ENCODE results near the gene ZC3HAV1L. TPM values are rescaled to one million over a fixed set of nuclear protein-coding genes. Genes with fewer than 3 reads are reported as not detected.
A peak's percentile ranks its signal among the peaks of the same experiment; 100 is the strongest.

Gene ZC3HAV1L
- total RNA-seq, 8 experiments from 2014 or later, result 0.27 to 15.2 (median 1.4) TPM; not detected in 1

DNA sequence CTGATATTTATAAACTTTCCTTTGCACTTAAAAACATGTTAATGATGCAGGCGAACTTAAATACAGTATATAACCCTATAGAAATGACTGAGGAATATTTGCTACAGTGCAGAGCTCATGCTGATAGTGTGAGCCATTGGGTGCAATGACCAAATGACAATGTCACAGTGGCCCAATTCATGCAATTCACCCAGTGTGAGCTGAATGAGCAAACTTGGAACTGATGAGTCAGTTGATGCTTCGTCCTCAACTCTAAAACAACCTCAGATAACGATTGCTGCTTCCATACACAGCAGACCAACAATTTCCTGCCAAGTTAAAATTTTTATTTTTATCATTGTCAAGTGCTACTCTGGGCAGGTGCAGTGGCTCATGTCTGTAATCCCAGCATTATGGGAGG lies 12.1 kb upstream of the ZC3HAV1L start:
- ATAC-seq (replicated peaks in 6 of 8), result peak in 1 of 8 experiments; percentile 42

DNA sequence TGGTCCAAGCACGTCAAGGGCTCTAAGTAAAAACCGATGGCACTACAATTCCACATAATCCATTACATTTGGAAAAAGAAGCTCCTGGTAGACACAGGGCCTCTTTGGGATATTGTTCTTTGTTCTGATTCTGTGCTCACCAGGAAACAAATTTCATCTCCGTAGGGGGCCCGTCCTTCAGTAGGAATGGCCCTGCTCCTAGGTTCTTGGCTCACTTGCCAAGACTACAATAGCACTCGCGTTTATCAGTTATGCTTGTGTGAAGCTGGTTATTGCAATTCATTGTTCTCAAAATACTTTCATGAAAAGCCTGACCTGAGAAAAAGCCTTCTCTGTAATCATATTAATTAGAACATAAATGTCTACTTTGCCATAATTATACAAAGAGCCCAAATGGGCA lies 10.3 kb upstream of the ZC3HAV1L start:
- no peak for ATAC-seq (replicated peaks in 6 of 8)
- Histone ChIP-seq H3K27ac (no peak overlapping the region), H3K4me1 (replicated peaks in 1 of 2) (no peaks in the 10 kb centered on the region), H3K4me3 (no peak overlapping the region)
- WGBS, 10 experiments, result 80 to 100% (median 99%) methylated on average over 1 to 6 of the region's 6 CpGs
- in situ Hi-C loops (cut with MboI; ENCODE audit: low pct_unique_long_range_greater_than_20kb in 2 of 9, low sequenced_read_pairs in 9 of 9, unreplicated experiment in 9 of 9), result no loop called here

More for the DNA sequence above, 12.1 kb upstream of the ZC3HAV1L start:
- no peak overlapping the region for H3K4me3 ChIP-seq
- no peaks in the 10 kb centered on the region for H3K4me1 ChIP-seq (replicated peaks in 1 of 2)
- 60 to 100% (median 94%) methylated on average over 1 to 3 of the region's 3 CpGs for WGBS, 10 experiments
- in situ Hi-C loops (cut with MboI; ENCODE audit: low pct_unique_long_range_greater_than_20kb in 2 of 9, low sequenced_read_pairs in 9 of 9, unreplicated experiment in 9 of 9), result no loop called here
- no peak overlapping the region for H3K27ac ChIP-seq

DNA sequence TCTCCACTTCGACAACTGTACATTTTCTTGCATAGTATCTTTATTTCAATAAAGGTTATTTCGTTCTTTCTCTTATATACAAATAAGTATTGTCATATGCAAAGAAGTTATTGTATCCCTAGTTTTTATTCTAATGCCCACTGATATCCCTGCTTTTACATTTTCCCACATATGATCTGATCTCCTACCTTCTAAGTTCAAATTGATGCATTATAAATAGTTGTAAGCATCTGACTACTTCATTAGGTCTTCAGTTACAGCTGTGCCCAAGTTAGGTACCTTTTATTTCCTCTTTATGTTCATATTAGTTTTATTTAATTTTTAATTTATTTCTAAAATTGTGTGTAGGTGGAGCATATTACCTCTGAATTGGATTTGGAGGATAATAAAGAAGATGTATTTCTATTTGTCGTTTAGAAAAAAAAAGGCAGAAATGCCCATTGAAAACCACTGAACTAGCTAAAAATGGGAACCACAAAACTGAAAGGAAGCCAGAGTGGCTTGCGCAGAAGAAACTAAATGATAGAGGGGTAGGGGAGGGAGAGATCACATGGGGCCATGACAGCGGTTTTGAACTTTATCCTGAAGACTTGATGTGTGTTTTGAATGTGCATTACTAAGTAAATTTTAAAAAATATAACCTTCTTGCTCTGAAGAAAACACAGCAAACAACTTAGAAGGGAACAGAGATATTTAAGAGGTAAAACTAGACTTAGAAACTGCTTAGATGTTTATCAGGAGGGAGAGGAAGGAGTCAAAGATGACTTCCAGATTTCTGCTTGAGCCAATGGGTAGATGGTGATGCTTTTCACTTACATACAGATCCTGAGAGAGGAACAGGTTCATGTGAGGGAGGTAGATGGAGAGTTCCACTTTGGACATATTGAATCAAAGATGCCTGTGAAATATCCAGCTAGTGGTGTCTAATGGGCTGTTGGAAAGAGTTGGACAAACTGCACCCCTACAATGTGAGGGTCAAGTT lies 9.3 kb upstream of the ZC3HAV1L start:
- in situ Hi-C loops (cut with MboI; ENCODE audit: low pct_unique_long_range_greater_than_20kb in 2 of 9, low sequenced_read_pairs in 9 of 9, unreplicated experiment in 9 of 9), result no loop called here
- 83 to 100% (median 92%) methylated on average over 2 to 5 of the region's 5 CpGs for WGBS, 10 experiments
- Histone ChIP-seq H3K4me1 (replicated peaks in 1 of 2) (no peaks in the 10 kb centered on the region), H3K27ac (no peak overlapping the region), H3K4me3 (no peak overlapping the region)
- ATAC-seq (replicated peaks in 6 of 8), result no peak

DNA sequence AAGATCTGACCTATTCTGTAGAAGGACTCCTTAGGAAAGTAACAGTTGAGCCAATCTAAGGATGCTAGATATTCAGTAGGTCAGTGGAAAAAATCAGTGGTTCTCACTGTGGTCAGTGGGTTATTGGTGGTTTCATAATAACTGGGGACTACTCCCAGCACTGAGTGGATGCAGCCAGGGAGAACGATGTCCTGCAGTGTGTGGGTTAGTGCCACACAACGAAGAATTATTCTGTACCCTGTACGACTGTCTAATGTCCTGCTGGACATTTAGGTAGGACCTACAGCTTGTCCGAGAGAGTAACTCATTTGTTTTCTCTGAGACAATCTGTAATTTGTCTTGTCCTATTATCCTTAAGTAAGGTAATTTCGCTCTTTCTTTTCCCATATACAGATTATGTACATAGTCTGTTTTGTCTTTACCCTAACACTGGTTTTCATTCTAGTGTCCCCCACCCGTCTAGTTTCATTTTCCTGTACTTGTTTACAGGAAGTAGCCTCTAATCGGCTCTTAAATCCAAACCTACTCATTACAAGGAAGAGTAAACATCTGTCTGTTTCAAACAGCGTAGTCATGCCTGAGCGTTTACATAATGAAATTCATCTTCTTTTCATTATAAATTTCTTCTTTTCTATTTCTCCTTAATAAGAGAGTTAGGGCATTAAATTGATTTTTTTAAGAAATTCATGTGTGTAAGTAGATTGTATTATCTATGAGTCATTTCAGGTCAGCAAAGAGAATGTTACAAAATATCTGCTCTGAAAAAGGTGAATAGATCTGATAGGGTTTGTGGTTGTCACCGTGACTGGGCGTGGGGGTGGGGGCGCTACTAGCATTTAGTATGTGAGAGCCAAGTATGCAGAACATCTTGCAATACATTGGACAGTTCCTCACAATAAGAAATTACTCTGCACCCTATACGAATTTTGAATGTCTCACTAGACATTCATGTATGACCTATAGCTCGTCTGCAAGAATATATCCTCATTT lies 8.3 kb upstream of the ZC3HAV1L start:
- ATAC-seq (replicated peaks in 6 of 8), result peak in 1 of 8 experiments; percentile 69
- H3K4me3 ChIP-seq, result no peak overlapping the region
- no peak overlapping the region for H3K27ac ChIP-seq
- 61 to 97% (median 89%) methylated on average over 3 to 13 of the region's 14 CpGs for WGBS, 10 experiments
- in situ Hi-C loops (cut with MboI; ENCODE audit: low pct_unique_long_range_greater_than_20kb in 2 of 9, low sequenced_read_pairs in 9 of 9, unreplicated experiment in 9 of 9), result no loop called here
- H3K4me1 ChIP-seq (replicated peaks in 1 of 2), result no peaks in the 10 kb centered on the region

DNA sequence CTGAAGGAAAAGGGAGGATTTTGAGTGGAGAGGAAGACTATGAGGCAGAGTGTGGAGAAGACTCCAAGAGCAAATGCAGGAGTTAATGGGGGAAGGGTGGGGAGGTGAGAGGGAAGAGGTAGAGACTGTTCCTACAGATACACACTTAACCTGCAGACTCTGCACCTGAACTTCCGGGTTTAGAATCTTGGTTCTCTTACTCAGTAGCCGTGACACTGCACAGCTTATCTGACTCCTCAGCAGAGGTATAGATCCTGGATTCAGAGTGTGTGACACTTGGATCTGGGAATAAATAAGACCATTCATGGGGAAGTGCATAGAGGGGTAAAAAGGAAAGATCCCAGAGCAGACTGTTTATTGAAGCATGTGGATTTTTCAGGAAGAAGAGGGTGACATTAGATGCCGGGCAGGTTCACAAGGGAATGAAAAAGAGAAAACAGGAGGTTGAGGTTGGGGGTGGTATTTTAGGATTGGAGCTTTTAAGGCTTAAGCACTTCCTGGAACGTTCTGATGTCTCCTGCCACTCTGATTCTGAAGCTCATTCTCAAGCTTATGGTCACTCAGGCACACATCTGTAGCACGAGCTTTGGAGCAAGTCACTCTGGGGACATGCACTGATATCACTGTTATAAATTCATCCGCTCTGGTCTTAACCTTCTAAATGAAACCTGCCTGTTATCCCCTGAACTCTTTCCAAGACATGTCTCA lies 5.7 kb upstream of the ZC3HAV1L start:
- WGBS, 10 experiments, result 50 to 94% (median 67%) methylated on average over 1 to 4 of the region's 6 CpGs; no CpG with 5 or more reads in 1 of the 10 experiments

DNA sequence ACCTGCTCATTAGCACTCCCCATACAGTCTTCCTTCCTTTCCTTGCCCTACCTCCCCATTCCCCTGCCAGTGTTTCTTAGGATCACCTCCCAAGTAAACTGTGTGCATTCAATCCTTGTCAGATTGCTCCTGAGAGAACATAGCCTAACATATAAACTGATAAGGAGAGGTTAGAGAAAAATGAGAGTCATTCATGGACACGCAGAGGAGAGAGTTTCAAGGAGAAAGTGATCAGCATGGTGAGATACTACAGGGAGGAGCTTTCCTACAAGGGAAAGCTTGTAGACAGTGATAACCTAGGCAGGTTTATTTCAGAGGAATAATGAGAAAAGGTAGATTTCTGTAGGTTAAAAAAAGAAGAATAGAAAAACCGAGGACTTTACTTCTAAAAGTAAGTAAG lies 2.8 kb upstream of the ZC3HAV1L start:
- H3K4me3 ChIP-seq, result no peak overlapping the region

More for the DNA sequence above, 5.7 kb upstream of the ZC3HAV1L start:
- Histone ChIP-seq H3K4me3 (no peak overlapping the region), H3K4me1 (replicated peaks in 1 of 2) (no peaks in the 10 kb centered on the region), H3K27ac (no peak overlapping the region)
- peak in 1 of 8 experiments; percentile 35 for ATAC-seq (replicated peaks in 6 of 8)
- in situ Hi-C loops (cut with MboI; ENCODE audit: low pct_unique_long_range_greater_than_20kb in 2 of 9, low sequenced_read_pairs in 9 of 9, unreplicated experiment in 9 of 9), result no loop called here

DNA sequence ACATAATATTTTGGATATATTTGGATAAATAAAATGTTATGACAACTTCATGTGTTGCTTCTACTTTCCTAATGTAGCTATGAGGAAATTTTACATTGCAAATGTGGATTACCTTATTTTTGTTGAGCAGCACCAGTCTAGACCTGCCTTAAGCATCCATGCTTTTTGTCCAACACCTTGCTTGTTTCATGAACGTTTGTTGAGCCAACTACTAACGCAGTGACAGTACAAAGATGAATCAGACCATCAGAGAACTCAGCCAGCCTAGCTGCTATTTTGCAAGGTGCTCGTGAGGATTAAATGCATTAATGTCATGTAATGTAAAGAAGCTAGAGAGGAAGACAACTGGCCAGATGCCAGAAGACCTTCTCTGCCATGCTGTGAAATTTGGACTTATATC lies 1.1 kb upstream of the ZC3HAV1L start:
- H3K4me3 ChIP-seq, result no peak overlapping the region
- 47 to 100% (median 93%) methylated on average over 1 to 3 of the region's 3 CpGs; no CpG with 5 or more reads in 3 of the 10 experiments for WGBS, 10 experiments
- no peak for ATAC-seq (replicated peaks in 6 of 8)
- in situ Hi-C loops (cut with MboI; ENCODE audit: low pct_unique_long_range_greater_than_20kb in 2 of 9, low sequenced_read_pairs in 9 of 9, unreplicated experiment in 9 of 9), result no loop called here
- no peak overlapping the region for H3K27ac ChIP-seq
- no peaks in the 10 kb centered on the region for H3K4me1 ChIP-seq (replicated peaks in 1 of 2)

More for the DNA sequence above, 2.8 kb upstream of the ZC3HAV1L start:
- WGBS, 10 experiments, result 56 to 100% (median 83%) methylated on average over 1 to 2 of the region's 2 CpGs
- no peak for ATAC-seq (replicated peaks in 6 of 8)
- no peaks in the 10 kb centered on the region for H3K4me1 ChIP-seq (replicated peaks in 1 of 2)
- H3K27ac ChIP-seq, result no peak overlapping the region
- in situ Hi-C loops (cut with MboI; ENCODE audit: low pct_unique_long_range_greater_than_20kb in 2 of 9, low sequenced_read_pairs in 9 of 9, unreplicated experiment in 9 of 9), result no loop called here

DNA sequence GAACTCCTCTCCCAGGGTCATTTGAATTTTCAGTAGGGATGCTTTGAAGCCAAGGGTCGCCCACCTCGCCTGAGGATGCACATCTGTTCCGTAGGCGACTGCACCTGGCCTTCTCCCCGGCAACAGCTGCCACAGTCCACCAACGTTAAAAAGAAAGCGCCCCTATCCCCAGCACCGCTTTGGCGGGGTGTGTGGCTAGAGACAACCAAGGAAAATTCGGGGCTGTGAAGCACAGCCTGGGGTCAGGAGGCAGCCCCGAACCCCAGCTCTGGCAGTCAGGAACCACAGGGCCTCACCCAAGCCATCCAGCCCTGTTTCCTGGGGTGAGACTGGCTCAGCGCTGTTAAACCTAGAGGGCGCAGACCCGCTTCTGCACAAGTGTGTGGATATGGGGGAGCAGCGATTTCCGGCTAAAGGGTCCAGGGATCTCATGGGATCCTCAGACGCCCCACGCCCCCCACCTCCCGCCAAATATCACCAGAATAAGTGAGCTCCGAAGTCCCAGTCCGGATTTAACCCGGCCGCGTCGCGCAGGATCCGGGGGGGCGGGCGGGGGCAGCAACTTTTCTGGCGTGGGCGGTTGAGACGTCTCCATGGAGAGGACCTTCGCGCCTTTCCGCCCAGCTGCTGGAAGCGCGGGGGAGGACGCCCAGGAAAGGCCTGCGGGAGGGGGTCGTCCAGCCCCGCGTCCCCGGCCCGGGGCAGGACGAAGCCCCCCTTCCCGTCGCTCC lies 822 bp downstream of the ZC3HAV1L start:
- peak in 6 of 8 experiments; percentile 10 to 42 (median 26) for ATAC-seq (replicated peaks in 6 of 8)
- Histone ChIP-seq H3K27ac (no peak overlapping the region), H3K4me3 (peak overlapping the region; percentile 17 to 40 (median 28)), H3K4me1 (replicated peaks in 1 of 2) (no peaks in the 10 kb centered on the region)
- in situ Hi-C loops (cut with MboI; ENCODE audit: low pct_unique_long_range_greater_than_20kb in 2 of 9, low sequenced_read_pairs in 9 of 9, unreplicated experiment in 9 of 9), result no loop called here
- WGBS, 10 experiments, result 0 to 100% (median 46%) methylated on average over 1 to 4 of the region's 47 CpGs; no CpG with 5 or more reads in 4 of the 10 experiments

DNA sequence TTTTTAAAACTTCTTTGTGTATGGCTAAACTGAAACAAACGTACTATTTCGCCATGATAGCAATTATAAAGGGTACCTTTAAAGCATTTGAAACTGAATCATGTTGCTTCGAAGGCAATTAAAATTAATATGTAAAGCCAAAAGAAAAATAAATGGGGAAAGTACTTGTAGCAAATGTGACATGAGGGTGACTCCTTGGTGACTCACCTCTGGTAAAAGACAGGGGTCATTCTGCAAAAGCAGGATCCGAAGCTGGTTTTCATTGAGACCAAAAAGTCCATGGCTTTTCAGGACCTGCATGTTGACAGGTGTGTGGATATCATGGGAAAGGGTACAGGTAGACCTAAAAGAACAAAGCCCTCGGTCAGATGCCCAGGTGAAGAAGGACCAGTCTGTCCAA lies 1.5 kb downstream of the ZC3HAV1L start:
- 64 to 100% (median 97%) methylated on average over 1 to 4 of the region's 5 CpGs for WGBS, 10 experiments
- Histone ChIP-seq H3K4me1 (replicated peaks in 1 of 2) (no peaks in the 10 kb centered on the region), H3K27ac (no peak overlapping the region), H3K4me3 (no peak overlapping the region)
- no peak for ATAC-seq (replicated peaks in 6 of 8)
- in situ Hi-C loops (cut with MboI; ENCODE audit: low pct_unique_long_range_greater_than_20kb in 2 of 9, low sequenced_read_pairs in 9 of 9, unreplicated experiment in 9 of 9), result no loop called here

DNA sequence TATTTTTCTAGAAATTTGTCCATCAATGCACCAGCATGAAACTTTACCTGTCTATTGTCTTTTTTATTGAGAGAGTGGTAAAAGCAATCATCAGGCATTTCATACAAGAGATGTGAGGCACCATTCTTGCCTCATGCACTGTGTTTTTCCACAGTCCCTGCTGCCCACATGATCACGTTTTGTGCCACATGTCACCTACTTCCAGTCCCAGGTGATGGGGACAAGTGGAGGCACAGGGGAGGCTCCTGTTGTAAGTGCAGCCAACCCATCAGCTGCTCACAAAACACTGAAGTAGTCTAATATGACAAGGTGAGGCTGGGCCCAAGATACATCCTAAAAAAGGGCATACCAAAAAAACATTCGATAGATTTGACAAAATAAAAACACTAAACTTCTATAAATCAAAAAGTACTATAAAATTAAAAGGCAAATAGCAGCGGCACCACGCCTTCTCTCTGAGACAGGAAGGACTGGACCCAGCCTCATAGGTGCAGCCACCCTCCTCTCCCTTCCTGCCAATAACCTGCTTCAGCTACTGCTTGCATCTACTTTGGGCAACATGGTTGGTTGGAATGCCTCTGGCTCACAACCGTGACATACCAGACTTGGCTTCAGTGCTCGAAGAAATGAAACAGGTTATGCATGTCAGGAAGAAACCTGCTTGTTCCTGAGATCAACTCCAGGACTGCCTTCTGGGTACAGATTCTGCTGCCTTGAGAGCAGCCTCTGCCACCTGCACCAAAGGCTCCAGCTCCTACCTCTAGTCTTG lies 2.3 kb downstream of the ZC3HAV1L start:
- Histone ChIP-seq H3K4me3 (no peak overlapping the region), H3K27ac (no peak overlapping the region), H3K4me1 (replicated peaks in 1 of 2) (no peaks in the 10 kb centered on the region)
- 63 to 100% (median 83%) methylated on average over 2 to 6 of the region's 6 CpGs; no CpG with 5 or more reads in 1 of the 10 experiments for WGBS, 10 experiments
- ATAC-seq (replicated peaks in 6 of 8), result no peak
- in situ Hi-C loops (cut with MboI; ENCODE audit: low pct_unique_long_range_greater_than_20kb in 2 of 9, low sequenced_read_pairs in 9 of 9, unreplicated experiment in 9 of 9), result no loop called here

DNA sequence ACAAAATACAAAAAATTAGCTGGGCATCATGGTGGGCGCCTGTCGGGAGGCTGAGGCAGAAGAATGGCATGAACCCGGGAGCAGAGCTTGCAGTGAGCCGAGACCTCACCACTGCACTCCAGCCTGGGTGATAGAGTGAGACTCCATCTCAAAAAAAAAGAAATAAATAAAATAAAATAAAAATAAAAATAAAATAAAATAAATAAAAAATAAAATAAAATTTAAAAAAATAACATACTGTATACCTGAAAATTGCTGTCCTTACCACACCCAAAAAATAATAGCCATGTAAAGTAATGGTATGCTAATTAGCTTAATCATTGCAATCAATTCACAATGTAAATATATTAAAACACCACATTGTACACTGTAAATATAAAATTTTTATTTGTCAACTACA lies 3.4 kb downstream of the ZC3HAV1L start:
- no peak for ATAC-seq (replicated peaks in 6 of 8)
- whole genome bisulfite sequencing, 10 experiments, result 80 to 100% (median 95%) methylated on average over 1 to 4 of the region's 4 CpGs; no CpG with 5 or more reads in 1 of the 10 experiments
- no peaks in the 10 kb centered on the region for H3K4me1 ChIP-seq (replicated peaks in 1 of 2)
- H3K4me3 ChIP-seq, result no peak overlapping the region
- in situ Hi-C loops (cut with MboI; ENCODE audit: low pct_unique_long_range_greater_than_20kb in 2 of 9, low sequenced_read_pairs in 9 of 9, unreplicated experiment in 9 of 9), result no loop called here
- no peak overlapping the region for H3K27ac ChIP-seq

Measured in motor neuron (in vitro differentiated cells).